Prostate gland (tissue), 2 donors: ENCODE data around the gene TOP3B. TPM values are rescaled to one million over a fixed set of nuclear protein-coding genes. Genes with fewer than 3 reads are reported as not detected.

Experiments
- DNase-seq: peaks from one replicate; pipeline ENCODE4 v3.0.0-alpha.2; 2019; ENCODE audit warnings: low spot score
- H3K27ac ChIP-seq, 2 donors: fragments of 200-600 bp; sonication (generic); 2 replicates each; pipeline ENCODE4 v1.5.1; 2017 to 2019
- H3K27me3 ChIP-seq: fragments of 200-600 bp; sonication (generic); replicated peaks from 2 replicates; pipeline ENCODE4 v1.5.1; 2019; ENCODE audit not compliant: insufficient read depth
- H3K36me3 ChIP-seq, 2 donors: fragments of 200-600 bp; sonication (generic); 1 replicate in 1 of 2; 2 replicates in 1 of 2; pipeline versions ENCODE4 v1.5.1 to v1.8.1; 2017 to 2019
- H3K4me1 ChIP-seq: fragments of 200-600 bp; sonication (generic); replicated peaks from 2 replicates; pipeline ENCODE4 v1.5.1; 2019
- H3K4me3 ChIP-seq, 2 donors: fragments of 200-600 bp; sonication (generic); 2 replicates each; pipeline ENCODE4 v1.5.1; 2017 to 2019
- H3K9me3 ChIP-seq: fragments of 200-600 bp; sonication (generic); 2 replicates; pipeline ENCODE4 v1.5.1; 2017
- POLR2A ChIP-seq: fragments of 450-650 bp; IDR thresholded peaks from one replicate; pipeline ENCODE4 v1.6.1; 2016; ENCODE audit warnings: antibody characterized with exemption, mild to moderate bottlenecking
- POLR2AphosphoS5 ChIP-seq: sonication (generic); formaldehyde crosslinking; IDR thresholded peaks from one replicate; pipeline ENCODE4 v1.6.1; 2017; ENCODE audit warnings: antibody characterized with exemption
- WGBS: methylation state at CpG from one replicate; pipeline ENCODE4 v1.1.5; 2018; 5-methylcytosine and 5-hydroxymethylcytosine counted together
- intact Hi-C: fragments of 100-400 bp; cut with DNase I; formaldehyde crosslinking; loops from one replicate; pipeline ENCODE4 v1.14.2; 2022
- total RNA-seq, 2 donors: library from RNA; depleted of rRNA; stranded (reverse); fragments of >200 nt; gene quantifications; one replicate each; pipeline ENCODE4 v1.1.0, GENCODE V29; 2016
- TF ChIP-seq, protein P1 (sequence below), 4 experiments: fragments of 200-600 bp in 2 of 4; fragments of 450-650 bp in 2 of 4; sonication (generic) in 2 of 4; IDR thresholded peaks; 1 replicate in 3 of 4; 2 replicates in 1 of 4; pipeline ENCODE4 v1.5.1; 2016 to 2019; ENCODE audit warnings: antibody characterized with exemption in 4 of 4, mild to moderate bottlenecking in 2 of 4, moderate library complexity in 2 of 4

The TOP3B gene
- total RNA-seq, 2 donors from 2014 or later = 25.2 to 60.6 TPM

DNA sequence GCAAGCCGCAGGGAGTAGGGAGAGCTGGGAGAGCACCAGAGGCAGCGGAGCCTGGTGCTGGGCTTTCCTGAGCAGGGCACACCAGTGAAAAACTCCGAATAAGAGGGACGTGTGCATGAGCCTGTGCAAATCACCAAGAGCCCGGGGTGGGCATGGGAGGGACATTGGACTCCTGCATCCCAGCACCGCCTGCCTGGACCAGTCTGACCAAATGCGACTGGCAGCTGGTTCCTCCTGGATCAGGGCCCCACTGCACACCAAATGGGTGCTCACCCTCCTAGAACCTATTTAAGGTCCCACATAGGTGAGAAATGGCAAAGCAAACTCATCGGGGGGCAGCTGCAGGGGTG, 33.0 kb downstream of the TOP3B start:
- intact Hi-C loops = no loop called here
- H3K27ac ChIP-seq = no peak overlapping the region
- no peak overlapping the region for H3K4me3 ChIP-seq
- no peak for DNase-seq
- WGBS = 66% methylated on average over 8 of the region's 8 CpGs
- no peaks in the 10 kb centered on the region for H3K27me3 ChIP-seq
- peaks cover 0 to 4% of the 10 kb centered on the region in 2 donors for H3K36me3 ChIP-seq
- TF ChIP-seq, protein P1, sequence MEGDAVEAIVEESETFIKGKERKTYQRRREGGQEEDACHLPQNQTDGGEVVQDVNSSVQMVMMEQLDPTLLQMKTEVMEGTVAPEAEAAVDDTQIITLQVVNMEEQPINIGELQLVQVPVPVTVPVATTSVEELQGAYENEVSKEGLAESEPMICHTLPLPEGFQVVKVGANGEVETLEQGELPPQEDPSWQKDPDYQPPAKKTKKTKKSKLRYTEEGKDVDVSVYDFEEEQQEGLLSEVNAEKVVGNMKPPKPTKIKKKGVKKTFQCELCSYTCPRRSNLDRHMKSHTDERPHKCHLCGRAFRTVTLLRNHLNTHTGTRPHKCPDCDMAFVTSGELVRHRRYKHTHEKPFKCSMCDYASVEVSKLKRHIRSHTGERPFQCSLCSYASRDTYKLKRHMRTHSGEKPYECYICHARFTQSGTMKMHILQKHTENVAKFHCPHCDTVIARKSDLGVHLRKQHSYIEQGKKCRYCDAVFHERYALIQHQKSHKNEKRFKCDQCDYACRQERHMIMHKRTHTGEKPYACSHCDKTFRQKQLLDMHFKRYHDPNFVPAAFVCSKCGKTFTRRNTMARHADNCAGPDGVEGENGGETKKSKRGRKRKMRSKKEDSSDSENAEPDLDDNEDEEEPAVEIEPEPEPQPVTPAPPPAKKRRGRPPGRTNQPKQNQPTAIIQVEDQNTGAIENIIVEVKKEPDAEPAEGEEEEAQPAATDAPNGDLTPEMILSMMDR (IDR thresholded peaks at IDR 0.05) = no peak
- TF ChIP-seq POLR2A (no peak), POLR2AphosphoS5 (no peak)
- H3K9me3 ChIP-seq = no peaks in the 10 kb centered on the region
- no peaks in the 10 kb centered on the region for H3K4me1 ChIP-seq

DNA sequence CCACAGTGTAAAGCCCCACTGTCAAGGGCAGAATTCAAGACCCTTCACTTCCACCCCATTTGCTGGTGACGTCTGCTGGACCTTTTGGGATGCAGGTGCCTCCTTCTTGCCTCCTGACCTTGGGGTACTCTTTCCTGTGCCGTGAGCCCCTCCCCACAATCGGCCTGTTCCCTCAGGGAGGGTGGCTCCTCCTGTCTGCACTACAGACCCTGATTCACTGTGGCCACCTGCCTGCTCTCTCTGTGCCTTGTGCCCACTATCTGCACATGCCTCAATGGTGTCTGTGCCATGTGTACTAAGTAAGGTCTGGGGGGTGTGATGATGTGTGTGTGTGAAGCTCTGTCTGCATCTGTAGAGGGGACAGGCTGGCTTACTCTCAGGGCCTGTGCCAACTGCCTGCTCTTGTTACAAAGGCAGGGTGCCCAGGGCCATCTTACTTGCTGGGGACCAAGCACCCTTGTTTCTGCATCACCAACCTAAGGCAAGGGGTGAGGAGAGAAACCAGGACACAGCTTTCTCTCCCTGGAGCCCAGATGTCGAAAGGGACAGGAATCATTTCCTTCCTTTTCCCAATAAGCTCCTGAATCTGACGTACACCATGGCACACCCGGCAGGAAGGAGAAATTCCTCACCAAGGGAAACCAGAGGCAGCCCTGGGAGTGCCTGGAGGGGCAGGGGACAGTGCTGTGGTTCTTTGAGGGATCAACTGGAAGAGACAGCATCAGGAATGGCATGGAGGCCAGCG, 33.6 kb downstream of the TOP3B start:
- H3K4me3 ChIP-seq = no peak overlapping the region
- H3K9me3 ChIP-seq = no peaks in the 10 kb centered on the region
- intact Hi-C loops = no loop called here
- H3K27me3 ChIP-seq = no peaks in the 10 kb centered on the region
- no peak overlapping the region for H3K27ac ChIP-seq
- peaks cover 0 to 4% of the 10 kb centered on the region in 2 donors for H3K36me3 ChIP-seq
- no peak for DNase-seq
- 76% methylated on average over 7 of the region's 7 CpGs for WGBS
- TF ChIP-seq POLR2A (no peak), POLR2AphosphoS5 (no peak)
- TF ChIP-seq, protein P1 (IDR thresholded peaks at IDR 0.05) = no peak
- no peaks in the 10 kb centered on the region for H3K4me1 ChIP-seq

DNA sequence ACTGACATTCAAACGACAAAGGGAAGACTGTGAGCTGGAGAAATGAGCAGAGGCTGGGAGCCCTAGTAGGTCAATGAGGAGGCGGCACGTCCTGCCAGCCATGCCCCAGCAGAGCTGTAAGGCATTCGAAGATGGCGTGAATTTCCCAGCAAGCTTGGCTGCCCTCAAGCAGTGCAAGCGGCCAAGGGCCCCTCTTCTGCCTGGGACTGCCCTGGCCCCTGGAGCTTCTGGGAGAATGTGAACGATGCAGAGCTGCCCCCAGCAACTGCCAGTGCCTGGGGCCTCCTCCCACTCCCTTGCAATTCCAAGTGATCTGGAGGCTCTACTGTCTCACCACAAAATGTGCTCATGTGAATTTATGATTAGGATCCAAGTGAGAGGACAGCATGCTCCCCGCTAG, 34.2 kb downstream of the TOP3B start:
- no peak for TF ChIP-seq POLR2AphosphoS5
- no peak for TF ChIP-seq POLR2A
- TF ChIP-seq, protein P1 (IDR thresholded peaks at IDR 0.05) = no peak
- Histone ChIP-seq H3K27me3 (no peaks in the 10 kb centered on the region), H3K4me1 (no peaks in the 10 kb centered on the region), H3K4me3 (no peak overlapping the region), H3K36me3 (peaks cover 0 to 4% of the 10 kb centered on the region in 2 donors), H3K27ac (no peak overlapping the region), H3K9me3 (no peaks in the 10 kb centered on the region)
- 78% methylated on average over 7 of the region's 8 CpGs for whole genome bisulfite sequencing
- intact Hi-C loops = no loop called here
- no peak for DNase-seq

DNA sequence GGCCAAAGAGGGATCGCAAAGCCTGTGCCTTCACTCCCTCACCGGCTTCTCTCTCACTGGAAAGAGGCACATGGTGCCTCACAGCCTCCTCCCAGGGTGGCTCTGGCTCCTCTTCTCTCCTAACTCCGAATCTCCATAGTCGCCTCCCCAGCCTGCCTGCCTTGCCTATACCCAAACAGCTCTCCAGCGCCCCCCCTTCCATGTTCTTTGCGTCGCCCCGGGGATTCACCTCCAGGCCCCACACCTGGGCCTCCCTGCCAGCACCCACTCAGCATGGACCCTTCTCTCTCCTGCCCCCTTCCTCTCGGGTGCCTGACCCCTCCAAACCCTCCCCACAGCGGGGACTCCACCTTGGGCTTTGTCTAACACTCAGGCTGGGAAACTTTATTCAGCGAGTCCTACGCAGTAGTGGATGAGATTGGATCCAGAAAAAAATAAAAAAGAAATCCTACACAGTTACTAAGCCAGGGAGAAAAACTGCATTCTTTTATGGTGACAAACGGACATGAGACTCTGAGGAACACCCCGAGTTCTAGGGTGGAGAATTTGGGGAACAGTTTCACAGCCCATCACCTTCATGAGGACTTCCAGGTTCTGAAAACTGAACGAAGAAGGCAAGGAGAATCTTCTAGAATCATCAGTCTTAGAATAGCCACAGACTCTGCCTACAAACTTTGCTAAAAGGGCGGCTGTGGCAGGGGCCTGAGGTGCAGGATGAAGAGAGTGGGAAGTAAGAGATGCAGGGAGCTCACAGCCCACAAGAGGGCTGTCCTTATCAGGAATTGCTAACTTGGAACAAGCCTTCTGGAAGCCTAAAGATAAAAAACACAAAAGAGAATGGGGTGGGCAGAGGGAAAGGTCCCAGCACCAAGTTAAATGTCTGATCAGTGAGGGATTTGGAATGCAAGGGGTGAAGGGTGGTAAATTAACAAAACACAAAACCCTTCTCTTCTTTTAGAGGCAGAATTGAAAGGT, 35.3 kb downstream of the TOP3B start:
- Histone ChIP-seq H3K27ac (peak overlapping the region; percentile 36 to 61), H3K27me3 (no peaks in the 10 kb centered on the region), H3K36me3 (peaks cover 0 to 4% of the 10 kb centered on the region in 2 donors), H3K4me3 (no peak overlapping the region), H3K4me1 (no peaks in the 10 kb centered on the region), H3K9me3 (no peaks in the 10 kb centered on the region)
- intact Hi-C loops = no loop called here
- TF ChIP-seq, protein P1 (IDR thresholded peaks at IDR 0.05) = peak in 2 of 4 experiments; percentile 31 to 39
- TF ChIP-seq POLR2AphosphoS5 = no peak
- DNase-seq = no peak
- 47% methylated on average over 16 of the region's 16 CpGs for WGBS
